Neuron (in vitro differentiated cells): ENCODE results near the gene TLR9.

ENCODE experiments used
- H2AFZ ChIP-seq: one replicate; pipeline ENCODE4 v1.6.1; 2013; ENCODE audit warnings: low read depth, mild to moderate bottlenecking, inconsistent platforms, low read length, moderate library complexity
- H3K27me3 ChIP-seq: one replicate; pipeline ENCODE4 v1.6.1; 2013; ENCODE audit warnings: low read length; ENCODE audit not compliant: insufficient read depth
- H3K36me3 ChIP-seq: one replicate; pipeline ENCODE4 v1.6.1; 2013; ENCODE audit warnings: low read length; ENCODE audit not compliant: insufficient read depth
- H3K4me1 ChIP-seq: one replicate; pipeline ENCODE4 v1.6.1; 2013; ENCODE audit warnings: low read length; ENCODE audit not compliant: insufficient read depth
- H3K4me3 ChIP-seq: 2 replicates; pipeline ENCODE4 v1.5.1; 2013; ENCODE audit warnings: mild to moderate bottlenecking, low read length, moderate library complexity
- H3K9me3 ChIP-seq: one replicate; pipeline ENCODE4 v1.6.1; 2013; ENCODE audit warnings: low read length

Gene TLR9

DNA sequence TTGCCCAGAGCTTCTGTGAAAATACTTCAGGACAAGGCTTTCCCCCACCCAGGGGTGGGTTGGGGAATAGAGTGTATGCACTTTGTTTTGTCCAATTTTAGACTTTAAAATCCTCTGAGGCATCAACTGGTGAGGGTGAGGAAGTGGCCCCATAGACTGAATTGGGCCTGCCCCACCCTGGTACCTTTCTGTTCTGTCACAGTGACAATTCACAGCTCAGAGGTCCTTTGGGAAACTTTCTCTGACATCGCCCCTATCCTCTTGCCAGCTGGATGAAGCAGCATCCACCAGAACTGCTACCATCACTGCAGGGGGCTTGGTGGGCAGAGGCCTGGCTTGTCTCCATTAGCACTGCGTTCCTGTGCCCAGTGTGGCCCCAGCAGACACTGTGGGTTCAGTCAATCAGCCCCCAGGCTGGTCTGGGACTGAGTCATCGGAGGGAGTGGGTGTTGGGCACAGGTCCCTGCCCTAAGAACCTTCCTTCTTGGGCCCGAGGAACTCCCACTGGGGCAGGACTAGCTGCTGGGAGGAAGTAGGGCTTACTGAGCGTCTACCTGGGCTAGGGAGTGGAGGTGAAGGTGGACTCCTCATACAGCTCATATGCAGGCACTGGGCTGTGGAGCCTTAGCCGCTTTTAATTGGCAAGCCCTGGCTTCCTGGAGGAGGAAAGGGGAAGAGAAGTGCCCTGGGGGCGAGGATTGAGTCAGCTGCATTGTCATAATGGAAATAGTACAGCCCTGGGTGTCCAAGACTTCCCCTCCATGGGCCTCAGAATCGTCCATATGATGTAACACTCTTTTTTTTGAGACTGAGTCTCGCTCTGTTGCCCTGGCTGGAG is 18.6 kb upstream of the TLR9 start:
- Histone ChIP-seq H2AFZ (no peak overlapping the region), H3K4me1 (peaks cover 6% of the 10 kb centered on the region), H3K4me3 (no peak overlapping the region), H3K36me3 (no peaks in the 10 kb centered on the region), H3K9me3 (peaks cover 6% of the 10 kb centered on the region), H3K27me3 (no peaks in the 10 kb centered on the region)

DNA sequence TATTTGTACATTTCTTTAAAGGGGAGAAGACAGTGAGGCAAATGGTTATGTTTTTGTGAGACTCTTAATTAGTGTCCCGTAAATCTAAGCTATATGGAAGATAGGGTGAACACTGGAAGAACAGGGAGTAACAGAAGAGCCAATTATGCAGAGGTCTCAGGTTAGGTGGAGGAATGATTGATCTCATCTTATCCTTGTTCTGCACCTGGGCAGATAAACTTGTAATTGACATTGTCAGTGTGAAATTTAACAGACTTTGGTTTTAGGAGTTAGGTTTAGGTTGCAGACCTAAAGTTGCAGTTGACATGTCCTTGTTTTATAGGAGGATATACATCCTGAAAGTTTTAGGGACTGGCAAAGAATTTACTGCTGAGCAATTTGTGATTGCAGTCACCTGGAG is 16.6 kb upstream of the TLR9 start:
- Histone ChIP-seq H3K36me3 (no peaks in the 10 kb centered on the region), H2AFZ (no peak overlapping the region), H3K4me3 (no peak overlapping the region), H3K27me3 (no peaks in the 10 kb centered on the region), H3K9me3 (peaks cover 6% of the 10 kb centered on the region), H3K4me1 (peaks cover 21% of the 10 kb centered on the region)

DNA sequence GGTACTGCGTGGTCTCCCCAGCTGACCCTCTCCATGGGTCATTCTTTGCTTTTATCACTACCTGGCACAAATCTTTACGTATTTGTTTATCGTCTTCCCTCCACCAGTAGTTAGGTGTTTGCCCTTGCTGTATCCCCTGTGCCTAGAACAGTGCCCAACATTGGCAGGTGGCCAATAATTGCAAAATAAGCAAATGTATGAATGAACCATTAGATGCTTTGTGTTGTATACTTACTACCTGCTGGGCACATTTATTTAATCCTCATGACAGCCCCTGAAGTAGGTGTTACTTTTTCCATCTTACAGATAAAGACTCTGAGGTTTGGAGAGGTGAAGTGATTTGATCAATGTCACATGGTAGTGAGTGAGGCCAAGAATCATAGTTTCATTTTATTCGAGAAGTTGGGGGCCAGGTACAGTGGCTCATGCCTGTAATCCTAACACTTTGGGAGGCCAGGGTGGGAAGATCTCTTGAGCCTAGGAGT is 15.5 kb upstream of the TLR9 start:
- H3K4me3 ChIP-seq: no peak overlapping the region
- no peaks in the 10 kb centered on the region for H3K27me3 ChIP-seq
- no peaks in the 10 kb centered on the region for H3K36me3 ChIP-seq
- H3K4me1 ChIP-seq: peaks cover 27% of the 10 kb centered on the region
- H2AFZ ChIP-seq: no peak overlapping the region
- peaks cover 6% of the 10 kb centered on the region for H3K9me3 ChIP-seq

DNA sequence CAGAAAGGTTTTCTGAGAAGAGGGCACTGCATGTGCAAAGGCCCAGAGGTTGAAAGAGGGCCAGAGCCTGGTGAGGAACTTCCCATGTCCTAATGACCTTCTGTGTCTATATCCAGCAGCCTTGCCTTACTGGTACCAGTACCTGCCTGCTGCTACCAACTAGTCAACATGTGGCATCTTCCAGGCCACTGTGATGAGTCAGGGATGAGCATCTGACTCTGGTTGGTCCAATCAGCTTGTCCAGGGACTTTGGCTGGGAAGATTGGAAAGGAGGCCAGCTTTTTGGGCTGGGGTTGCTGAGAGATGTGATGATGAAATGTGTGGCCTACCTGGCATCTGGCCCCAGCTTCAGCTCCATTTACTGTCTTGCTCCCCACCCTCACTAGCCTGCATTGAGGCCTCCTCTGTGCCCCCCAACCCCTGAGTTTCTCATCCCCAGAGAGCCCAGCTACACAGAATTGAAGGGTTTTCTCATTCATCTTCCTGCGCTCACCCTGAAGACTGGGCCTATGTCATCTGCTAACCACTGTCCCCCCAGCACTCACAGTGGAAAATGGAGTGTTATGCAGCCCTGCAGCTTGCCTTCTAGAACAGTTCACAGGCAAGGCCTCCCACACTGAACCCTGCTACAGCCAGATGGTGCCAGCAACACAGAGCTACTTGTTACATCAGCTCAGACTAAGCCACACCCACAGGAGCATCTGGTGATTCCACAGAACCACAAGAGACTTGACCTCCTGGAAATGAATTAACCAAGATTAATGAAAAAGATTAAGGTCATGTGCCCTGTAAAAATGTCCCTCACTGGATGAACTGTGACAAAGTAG is 14.8 kb upstream of the TLR9 start:
- H3K4me3 ChIP-seq: peak overlapping the region; percentile 81
- H2AFZ ChIP-seq: no peak overlapping the region
- peaks cover 27% of the 10 kb centered on the region for H3K4me1 ChIP-seq
- peaks cover 5% of the 10 kb centered on the region for H3K9me3 ChIP-seq
- no peaks in the 10 kb centered on the region for H3K36me3 ChIP-seq
- no peaks in the 10 kb centered on the region for H3K27me3 ChIP-seq

DNA sequence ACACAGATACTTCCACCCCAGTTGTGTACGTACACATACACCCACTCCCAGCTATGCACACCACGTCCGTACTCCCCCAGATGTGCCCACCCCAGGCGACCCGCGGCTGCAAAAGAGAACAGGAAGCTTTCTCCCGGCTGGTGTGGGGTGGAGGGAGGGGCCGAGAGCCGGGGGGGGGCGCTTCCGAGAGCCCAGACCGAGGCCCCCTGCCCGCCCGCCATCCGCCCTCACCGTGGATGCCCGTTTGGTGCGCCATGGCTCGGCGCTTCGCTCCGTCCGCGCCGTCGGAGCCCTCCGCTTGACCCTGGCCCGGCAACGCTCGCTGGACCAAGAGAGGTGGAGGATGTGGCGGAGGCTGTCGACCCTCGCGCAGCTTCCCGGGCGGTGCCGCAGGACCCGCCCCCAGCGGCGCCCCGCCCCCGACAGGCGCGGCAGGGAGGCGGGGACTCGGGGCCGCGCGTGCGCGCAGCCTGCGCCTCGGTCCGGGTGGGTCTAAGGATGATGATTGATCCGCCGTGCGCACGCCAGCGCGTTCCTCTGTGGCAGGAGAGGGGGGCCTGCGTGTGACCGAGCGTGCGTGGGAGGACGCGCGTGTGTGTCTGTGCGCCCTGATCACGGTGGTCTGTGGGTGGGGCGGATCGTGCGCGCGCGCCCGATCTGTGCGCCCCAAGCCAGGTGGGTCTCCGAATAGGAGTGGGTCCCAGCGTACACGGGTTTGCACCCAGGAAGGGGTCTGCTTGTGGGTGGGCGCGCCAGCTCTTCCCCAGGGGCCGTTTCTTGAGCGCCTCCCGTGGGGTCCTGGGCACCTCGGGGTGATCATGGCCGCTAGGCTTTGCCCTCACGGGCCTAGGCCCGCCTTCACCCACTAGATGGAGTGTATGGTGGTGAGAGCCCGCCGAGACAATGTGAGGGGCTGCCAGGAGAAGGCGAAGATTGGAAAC is 13.6 kb upstream of the TLR9 start, which contains the start of gene TWF2:
Gene TWF2 (minus strand): TSS at position 398 of the 941 bp plus-strand sequence. CDS start 142 bp downstream, at position 256.
- H3K27me3 ChIP-seq: no peaks in the 10 kb centered on the region
- H2AFZ ChIP-seq: peak within 1 kb of the TSS; percentile 79

DNA sequence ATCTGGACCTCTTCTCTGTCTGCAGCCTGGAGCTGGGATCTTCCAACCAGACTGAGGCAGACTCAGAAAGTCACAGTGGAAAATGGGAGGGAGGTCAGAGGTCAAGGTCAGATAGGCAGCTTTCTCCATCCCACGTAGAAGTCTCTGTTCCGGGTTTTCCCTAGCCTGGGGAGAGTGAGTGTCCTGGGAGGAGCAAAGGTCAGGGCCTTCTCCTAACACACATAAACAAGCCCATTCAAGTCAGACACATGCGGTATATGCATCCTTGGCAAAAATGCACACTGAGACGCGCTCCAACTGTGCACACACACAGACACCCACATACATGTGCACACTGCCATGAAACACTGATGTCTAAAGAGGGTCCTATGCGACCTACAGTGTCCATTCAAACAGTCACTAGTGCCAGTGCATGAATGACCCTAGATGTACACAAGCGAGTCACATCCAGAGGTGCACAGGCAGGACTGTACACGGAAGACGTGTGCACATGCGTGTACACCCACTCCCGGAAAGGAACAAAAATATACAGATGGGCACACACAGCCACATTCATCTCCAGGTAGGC is 12.8 kb upstream of the TLR9 start:
- Histone ChIP-seq H3K4me3 (peak overlapping the region; percentile 81), H2AFZ (no peak overlapping the region), H3K36me3 (no peaks in the 10 kb centered on the region), H3K9me3 (no peaks in the 10 kb centered on the region), H3K4me1 (peaks cover 27% of the 10 kb centered on the region), H3K27me3 (no peaks in the 10 kb centered on the region)

More for the DNA sequence above, 13.6 kb upstream of the TLR9 start, which contains the start of gene TWF2:
- Histone ChIP-seq H3K4me1 (peaks cover 27% of the 10 kb centered on the region), H3K9me3 (peaks cover 2% of the 10 kb centered on the region), H3K4me3 (peak within 1 kb of the TSS; percentile 81), H3K36me3 (no peaks in the 10 kb centered on the region)

DNA sequence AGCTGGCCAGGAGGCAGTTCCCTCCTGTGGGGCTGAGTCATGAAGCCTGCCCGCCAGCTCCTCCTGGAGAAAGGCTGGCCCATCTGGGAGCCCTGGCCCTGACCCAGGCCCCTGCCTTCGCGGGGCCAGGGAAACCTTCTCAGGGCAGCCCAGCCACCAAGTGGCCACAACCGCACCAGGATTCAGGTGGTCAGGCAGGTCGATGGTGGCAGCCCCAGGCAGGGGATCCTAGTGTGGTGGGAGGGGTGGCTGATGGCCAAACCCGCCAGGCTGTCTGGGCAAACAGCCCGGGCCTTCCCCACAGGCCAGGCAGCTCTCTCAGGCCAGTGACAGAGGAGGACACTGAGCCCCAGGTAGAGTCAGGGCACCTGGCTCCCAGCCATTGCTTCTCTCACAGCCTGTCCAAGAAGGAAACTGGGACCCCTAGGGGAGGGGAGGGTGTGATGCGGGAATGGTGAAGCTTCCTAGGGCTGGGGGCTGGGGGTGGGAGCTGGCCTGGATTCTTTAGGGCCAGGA is 12.3 kb upstream of the TLR9 start:
- H3K4me1 ChIP-seq: peaks cover 27% of the 10 kb centered on the region
- peak overlapping the region; percentile 81 for H3K4me3 ChIP-seq
- no peak overlapping the region for H2AFZ ChIP-seq
- no peaks in the 10 kb centered on the region for H3K36me3 ChIP-seq
- H3K27me3 ChIP-seq: no peaks in the 10 kb centered on the region
- H3K9me3 ChIP-seq: no peaks in the 10 kb centered on the region

DNA sequence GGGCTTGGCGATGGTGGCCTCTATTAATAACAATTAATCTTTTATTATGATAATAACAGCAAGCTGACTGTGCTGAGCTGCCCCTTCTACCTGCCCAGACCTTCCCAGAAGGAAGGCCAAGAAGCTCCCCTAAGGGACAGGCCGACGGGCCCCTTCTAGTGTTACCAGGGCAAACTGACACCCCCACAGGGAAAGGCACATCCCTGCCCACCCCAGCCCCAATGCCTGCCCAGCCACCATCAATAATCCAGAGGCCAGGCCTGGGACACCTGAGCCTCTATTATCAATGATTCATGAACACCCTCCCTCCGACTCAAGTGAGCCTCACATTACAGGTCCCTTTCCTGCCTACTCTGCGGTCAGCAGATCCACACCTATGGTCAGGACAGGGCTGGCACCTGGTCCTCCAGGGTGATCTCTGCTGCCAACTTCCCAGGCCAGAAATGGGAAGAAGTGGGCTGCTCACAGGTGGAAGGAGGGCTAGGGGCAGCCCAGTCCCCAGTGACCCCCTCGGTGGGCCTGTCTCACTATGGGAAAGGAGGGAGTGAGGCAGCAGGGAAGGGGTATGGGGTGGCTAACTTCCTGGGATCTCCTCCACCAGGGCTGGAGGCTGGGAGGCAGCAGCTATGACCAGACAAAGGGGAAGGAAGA is 11.7 kb upstream of the TLR9 start:
- Histone ChIP-seq H3K36me3 (no peaks in the 10 kb centered on the region), H3K4me1 (peaks cover 27% of the 10 kb centered on the region), H3K4me3 (no peak overlapping the region), H3K27me3 (no peaks in the 10 kb centered on the region), H3K9me3 (no peaks in the 10 kb centered on the region), H2AFZ (no peak overlapping the region)

DNA sequence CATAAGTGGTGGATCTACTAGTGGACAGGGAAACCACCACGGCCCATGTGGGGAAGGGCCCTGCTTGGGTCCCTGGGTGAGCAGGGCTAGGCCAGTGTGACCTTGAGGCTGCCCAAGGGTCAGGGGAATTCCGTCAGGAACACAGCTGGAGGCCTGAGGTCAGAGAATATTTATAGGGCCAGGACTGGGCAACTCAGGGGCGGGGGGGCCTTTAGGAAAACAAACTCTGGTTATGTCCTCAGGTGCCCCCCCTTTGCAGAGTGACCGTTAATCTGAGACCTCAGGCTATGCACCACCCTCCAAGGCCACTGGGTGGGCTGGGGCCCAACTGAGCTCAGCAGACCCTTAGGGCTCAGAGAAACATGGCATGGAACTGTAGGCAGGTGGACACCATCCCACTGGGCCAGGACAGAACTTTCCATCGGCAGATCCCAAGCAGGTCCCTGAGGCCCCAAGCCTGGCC is 11.0 kb upstream of the TLR9 start:
- Histone ChIP-seq H3K4me1 (peaks cover 27% of the 10 kb centered on the region), H3K27me3 (no peaks in the 10 kb centered on the region), H3K36me3 (no peaks in the 10 kb centered on the region), H2AFZ (no peak overlapping the region), H3K4me3 (no peak overlapping the region), H3K9me3 (no peaks in the 10 kb centered on the region)

DNA sequence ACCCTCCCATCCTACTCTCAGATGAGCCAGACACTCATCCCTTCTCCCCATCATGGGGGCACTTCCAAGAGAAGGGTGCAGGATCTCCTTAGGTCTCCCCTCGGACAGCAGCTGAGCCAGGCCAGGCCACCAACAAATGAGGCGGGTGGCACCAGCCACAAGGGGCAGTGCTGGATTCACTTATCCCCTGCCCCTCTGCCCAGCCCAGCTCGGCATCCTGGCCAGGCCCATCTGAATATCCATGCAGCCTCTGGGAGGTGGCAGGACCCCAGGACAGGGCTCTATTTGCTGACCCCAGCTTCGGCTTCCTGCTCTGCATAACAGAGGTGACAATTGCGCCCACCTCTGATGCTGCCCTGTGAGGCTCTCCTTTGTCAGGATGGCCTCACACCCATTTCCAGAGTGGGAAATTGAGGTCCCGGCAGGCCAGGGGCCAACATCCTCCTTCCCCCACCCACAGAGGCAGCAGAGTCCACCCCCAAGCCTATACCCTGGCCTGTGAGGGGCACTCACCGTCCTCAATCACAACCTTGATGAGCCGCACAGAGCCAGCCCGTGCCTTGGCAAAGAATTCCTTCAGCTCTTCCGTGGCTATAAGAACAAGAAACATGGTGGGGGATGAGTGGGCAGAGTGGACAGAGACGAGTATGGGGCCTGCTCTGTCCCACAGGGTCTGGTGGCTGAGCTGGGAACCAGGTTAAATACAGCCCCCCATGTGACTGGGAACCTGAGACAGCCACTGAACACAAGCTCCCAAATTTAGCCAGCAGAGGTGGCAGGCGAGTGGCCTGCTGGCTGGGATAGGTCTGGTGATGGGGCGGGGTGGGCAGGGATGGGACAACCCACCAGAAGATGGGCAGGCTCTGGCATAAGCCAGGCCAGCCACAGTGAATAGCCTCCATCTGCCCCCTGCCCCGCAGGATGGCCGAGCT is 9.3 kb upstream of the TLR9 start:
- H3K9me3 ChIP-seq: no peaks in the 10 kb centered on the region
- no peak overlapping the region for H3K4me3 ChIP-seq
- peaks cover 14% of the 10 kb centered on the region for H3K36me3 ChIP-seq
- H2AFZ ChIP-seq: no peak overlapping the region
- peaks cover 22% of the 10 kb centered on the region for H3K4me1 ChIP-seq
- H3K27me3 ChIP-seq: no peaks in the 10 kb centered on the region

DNA sequence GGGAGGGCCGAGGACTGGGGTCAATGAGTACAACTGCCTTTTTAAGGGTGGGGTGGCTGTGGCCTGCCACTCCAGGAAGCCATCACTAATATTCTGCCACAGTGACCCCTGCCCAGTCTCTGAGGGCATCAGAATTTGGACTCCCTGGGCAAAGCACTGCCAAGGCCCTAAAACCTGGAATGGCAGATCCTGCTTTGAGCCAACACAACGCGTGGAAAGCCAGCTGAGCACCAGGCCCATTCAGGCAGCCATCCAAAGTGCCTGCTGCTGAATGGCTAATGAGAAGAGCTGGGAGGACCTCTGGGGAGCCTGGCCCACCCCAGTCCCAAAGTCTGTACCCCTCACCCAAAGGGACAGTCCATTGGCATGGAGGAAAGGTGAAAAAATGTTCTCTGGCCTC is 8.5 kb upstream of the TLR9 start:
- peaks cover 21% of the 10 kb centered on the region for H3K4me1 ChIP-seq
- peaks cover 22% of the 10 kb centered on the region for H3K36me3 ChIP-seq
- no peak overlapping the region for H2AFZ ChIP-seq
- no peaks in the 10 kb centered on the region for H3K9me3 ChIP-seq
- H3K4me3 ChIP-seq: no peak overlapping the region
- no peaks in the 10 kb centered on the region for H3K27me3 ChIP-seq
